GM12875 (cell line): ENCODE measurements around the gene EDIL3.

Source experiments
- H3K4me3 ChIP-seq: one replicate; pipeline ENCODE4 v1.5.1; 2011; ENCODE audit warnings: low read depth, low read length, control low read depth
- CTCF ChIP-seq: IDR thresholded peaks from 2 replicates; pipeline ENCODE4 v1.5.1; 2011; ENCODE audit warnings: low read depth, mild to moderate bottlenecking, control low read depth, inconsistent platforms, low read length, moderate library complexity, borderline replicate concordance; ENCODE audit not compliant: insufficient read depth

The EDIL3 gene

GRCh38 chr5:84378420-84378819, 6.3 kb downstream of the EDIL3 start:
- H3K4me3 ChIP-seq: no peak overlapping the region
- TF ChIP-seq CTCF: no peak

- no peak overlapping the region for H3K4me3 ChIP-seq
- TF ChIP-seq CTCF: no peak
These were observed 8.3 kb downstream of the EDIL3 start for GRCh38 chr5:84376346-84376745.

- H3K4me3 ChIP-seq: no peak overlapping the region
- TF ChIP-seq CTCF: no peak
These were observed 10.1 kb downstream of the EDIL3 start for GRCh38 chr5:84374568-84374967.

- no peak overlapping the region for H3K4me3 ChIP-seq
- TF ChIP-seq CTCF: no peak
These were observed 11.2 kb downstream of the EDIL3 start for GRCh38 chr5:84373506-84373905.

GRCh38 chr5:84372066-84372695, 12.5 kb downstream of the EDIL3 start:
- no peak overlapping the region for H3K4me3 ChIP-seq
- TF ChIP-seq CTCF: no peak

- TF ChIP-seq CTCF: no peak
- no peak overlapping the region for H3K4me3 ChIP-seq
These were observed 14.5 kb downstream of the EDIL3 start for GRCh38 chr5:84370176-84370575.

GRCh38 chr5:84364043-84364442, 20.6 kb downstream of the EDIL3 start:
- no peak overlapping the region for H3K4me3 ChIP-seq
- TF ChIP-seq CTCF: no peak
